Fibroblast of pulmonary artery (primary cell): Measurements from ENCODE around the gene EEA1.
A peak's percentile ranks its signal among the peaks of the same experiment; 100 is the strongest.
"Not testable (repeated sequence)": the region's sequence is repeated elsewhere in the genome, so short reads cannot be mapped to it uniquely, and the experiment has no call there.

Experiments
- DNase-seq: peaks from one replicate; pipeline ENCODE4 v3.0.0-alpha.2; 2010; ENCODE audit warnings: low read depth
- H3K4me3 ChIP-seq: replicated peaks from 2 replicates; pipeline ENCODE4 v1.5.1; 2011; ENCODE audit warnings: low read depth, mild to moderate bottlenecking, control low read depth, low read length, moderate library complexity
- TF ChIP-seq, protein P1 (sequence below): IDR thresholded peaks from 2 replicates; pipeline ENCODE4 v1.5.1; 2011; ENCODE audit warnings: mild to moderate bottlenecking, control low read depth, low read length, inconsistent platforms; ENCODE audit errors: missing control alignments

The EEA1 gene

DNA sequence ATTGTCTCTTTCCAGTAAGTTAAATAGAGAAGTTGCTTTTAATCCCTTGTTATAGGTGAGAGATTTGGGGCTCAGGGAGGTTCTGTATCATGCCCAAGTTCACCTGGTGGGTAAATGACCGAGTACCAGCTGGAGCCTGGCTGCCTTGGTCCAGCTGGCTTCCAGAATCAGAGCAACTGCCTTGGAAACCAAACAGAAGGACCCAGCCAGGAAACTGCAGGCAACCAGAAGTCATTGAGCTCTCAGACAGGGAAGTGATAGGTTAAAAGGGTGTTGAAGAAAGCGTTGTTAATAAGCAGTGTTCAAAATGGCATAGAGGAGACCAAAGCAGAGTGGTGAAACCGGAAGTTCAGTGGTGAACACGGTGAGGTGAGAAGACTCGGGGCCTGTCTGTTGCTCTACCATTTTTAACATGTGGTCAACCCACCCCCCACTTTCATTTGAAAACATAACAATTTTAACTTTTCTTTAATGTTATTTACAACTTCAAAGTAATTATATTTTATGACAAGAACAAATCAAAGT lies 171.4 kb downstream of the EEA1 start:
- H3K4me3 ChIP-seq = no peak overlapping the region
- TF ChIP-seq, protein P1, sequence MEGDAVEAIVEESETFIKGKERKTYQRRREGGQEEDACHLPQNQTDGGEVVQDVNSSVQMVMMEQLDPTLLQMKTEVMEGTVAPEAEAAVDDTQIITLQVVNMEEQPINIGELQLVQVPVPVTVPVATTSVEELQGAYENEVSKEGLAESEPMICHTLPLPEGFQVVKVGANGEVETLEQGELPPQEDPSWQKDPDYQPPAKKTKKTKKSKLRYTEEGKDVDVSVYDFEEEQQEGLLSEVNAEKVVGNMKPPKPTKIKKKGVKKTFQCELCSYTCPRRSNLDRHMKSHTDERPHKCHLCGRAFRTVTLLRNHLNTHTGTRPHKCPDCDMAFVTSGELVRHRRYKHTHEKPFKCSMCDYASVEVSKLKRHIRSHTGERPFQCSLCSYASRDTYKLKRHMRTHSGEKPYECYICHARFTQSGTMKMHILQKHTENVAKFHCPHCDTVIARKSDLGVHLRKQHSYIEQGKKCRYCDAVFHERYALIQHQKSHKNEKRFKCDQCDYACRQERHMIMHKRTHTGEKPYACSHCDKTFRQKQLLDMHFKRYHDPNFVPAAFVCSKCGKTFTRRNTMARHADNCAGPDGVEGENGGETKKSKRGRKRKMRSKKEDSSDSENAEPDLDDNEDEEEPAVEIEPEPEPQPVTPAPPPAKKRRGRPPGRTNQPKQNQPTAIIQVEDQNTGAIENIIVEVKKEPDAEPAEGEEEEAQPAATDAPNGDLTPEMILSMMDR = no peak
- DNase-seq = no peak

DNA sequence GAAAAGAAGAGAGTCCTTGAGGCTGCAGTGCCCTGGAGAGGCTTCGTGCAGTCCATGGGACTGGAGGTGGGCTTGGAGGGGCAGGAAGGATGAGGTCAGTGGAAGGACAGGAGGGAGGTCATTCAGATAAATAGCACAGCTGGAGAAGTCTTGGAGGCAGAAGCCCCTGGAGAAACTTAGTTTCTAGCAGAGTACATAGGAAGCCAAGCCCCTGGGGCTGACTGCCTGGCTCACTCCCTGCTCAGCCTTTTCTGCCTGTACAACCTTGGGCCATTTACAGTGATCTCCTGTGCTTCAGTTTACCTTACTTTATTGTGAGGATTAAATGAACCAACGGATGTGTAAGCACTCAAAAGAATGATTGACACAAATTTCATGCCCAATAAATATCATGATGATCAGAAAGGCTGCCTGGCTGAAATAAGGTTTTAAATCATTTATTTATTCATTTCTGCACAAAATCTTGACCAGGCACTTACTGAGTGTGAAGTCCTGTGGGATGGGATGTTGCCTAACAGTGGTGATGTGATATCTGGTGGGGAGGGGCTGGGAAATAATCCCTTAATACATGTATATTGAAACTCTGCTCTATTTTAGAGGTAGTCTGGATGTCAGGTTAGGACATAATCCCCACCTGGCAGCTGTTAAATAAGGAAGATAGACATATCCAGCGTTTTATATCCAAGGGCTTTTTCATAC lies 172.0 kb downstream of the EEA1 start:
- TF ChIP-seq, protein P1 = no peak
- DNase-seq = no peak
- no peak overlapping the region for H3K4me3 ChIP-seq

DNA sequence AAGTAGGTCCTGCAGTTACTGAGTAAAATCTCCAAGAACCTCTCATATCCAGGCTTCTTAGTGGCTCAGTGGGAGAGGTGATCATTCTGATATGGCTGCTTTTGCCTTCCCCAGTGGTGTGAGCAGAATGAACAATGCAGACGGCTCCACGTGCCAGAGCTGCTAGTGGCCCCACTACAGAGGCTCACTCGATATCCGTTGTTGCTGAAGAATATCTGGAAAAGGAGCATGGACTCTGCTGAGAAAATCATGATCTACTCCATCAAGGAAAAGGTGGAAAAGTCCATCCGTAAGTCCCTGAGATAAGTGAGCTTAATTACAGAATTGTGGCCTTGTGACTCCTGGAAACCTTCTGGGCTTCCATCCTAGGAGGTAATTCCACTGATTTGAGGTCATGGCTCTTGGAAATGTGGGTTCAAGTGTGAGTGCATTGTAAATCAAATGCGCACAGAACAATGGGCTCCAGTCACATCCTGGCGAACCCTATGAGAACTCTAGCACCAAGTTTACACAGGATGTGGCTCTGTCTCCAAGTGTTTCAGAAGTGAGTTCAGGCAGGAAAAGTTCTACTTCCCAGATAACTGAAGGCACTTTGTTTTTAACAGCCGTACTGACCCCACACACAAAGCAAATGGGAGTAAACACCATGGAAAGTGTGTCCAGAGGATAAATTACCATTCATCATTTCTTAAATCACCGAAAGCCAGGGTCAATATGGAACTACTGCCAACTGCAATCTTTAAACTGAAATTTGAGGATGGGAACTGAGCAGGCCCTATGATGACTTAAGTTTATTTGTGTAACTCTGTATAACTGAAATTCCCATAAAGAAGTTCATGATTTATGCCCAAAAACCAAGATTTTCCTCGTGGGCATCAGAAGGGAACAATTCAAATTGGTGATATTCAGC lies 174.9 kb downstream of the EEA1 start:
- no peak overlapping the region for H3K4me3 ChIP-seq
- TF ChIP-seq, protein P1 = no peak
- peak; percentile 55 for DNase-seq

DNA sequence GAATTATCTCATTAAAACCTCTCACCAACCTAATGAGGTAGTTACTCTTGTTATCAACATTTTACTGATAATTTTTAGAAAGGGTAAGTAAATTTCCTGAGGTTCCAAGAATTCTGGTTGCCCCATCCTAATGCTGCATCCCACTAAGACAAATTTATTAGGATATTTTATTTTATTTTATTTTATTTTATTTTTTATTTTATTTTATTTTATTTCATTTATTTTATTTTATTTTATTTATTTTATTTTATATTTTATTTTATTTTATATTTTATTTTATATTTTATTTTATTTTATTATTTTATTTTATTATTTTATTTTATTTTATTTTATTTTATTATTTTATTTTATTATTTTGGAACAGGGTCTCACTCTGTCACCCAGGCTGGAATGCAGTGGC lies 179.4 kb downstream of the EEA1 start:
- not testable (repeated sequence) for DNase-seq, H3K4me3 ChIP-seq

DNA sequence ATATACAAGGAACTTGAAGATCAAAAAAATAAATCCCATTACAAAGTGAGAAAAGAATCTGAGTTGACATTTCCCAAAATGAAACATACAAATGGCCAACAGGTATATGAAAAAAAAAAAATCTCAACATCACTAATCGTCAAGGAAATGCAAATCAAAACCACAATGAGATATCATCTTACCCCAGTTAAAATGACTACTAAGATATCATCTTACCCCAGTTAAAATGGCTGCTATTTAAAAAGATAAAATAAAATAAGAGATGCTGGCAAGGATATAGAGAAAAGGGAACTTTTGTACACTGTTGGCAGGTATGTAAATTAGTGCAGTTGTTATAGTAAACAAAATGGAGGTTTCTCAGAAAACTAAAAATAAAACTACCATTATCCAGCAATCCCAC lies 181.9 kb downstream of the EEA1 start:
- TF ChIP-seq, protein P1 = no peak
- DNase-seq = no peak
- H3K4me3 ChIP-seq = no peak overlapping the region

DNA sequence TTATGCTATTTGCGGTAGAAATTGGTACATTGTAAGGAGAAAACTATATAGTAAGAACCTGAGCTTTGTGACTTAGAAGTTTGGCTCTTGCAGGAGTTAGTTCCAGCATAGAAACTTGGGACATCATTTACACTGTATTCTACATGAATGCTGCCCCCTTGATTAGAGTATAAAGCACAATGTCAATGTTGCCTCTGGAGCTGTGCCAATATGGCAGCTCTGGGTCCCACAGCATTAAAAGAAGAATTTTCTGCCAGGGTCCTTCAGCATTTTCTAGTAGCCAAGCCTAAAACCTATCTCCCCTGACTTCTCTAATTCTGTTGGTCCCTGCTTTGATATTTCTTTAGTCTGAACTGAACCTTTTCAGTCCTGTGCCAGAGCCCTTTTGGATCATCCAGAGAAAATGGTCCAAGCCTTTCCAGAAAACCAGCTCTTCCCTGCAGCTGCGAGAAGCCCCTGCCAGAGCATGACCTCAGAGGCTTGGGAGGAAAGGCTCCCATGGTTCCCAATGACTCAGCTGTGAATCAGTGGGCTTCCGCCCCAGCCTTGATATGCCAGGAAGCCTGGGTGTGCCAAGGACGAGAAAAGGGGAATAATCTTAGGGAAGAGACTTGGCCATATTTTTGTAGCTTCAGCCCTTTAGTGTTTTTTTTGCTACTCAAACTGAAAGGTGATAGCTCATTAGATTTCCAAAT lies 183.1 kb downstream of the EEA1 start:
- DNase-seq = peak; percentile 96
- TF ChIP-seq, protein P1 = no peak

DNA sequence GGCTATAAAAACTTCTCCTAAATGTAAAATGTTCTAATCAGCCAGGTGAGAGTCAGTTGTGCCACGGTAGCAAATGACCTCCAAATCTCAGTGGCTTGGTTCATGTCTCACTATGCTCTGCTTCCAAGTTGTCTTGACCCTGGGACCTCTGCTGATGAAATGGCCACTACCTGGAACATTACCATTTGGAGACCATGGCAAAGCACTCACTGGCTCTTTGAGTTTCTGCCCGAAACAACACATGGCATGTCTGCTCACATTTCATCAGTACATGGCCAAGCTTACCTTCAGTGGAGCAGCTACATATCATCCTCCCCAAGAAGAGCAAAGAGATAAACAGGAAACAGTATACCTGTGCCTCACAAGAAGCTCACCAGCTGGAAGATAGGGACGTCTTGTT lies 186.1 kb downstream of the EEA1 start:
- no peak overlapping the region for H3K4me3 ChIP-seq
- no peak for DNase-seq
- TF ChIP-seq, protein P1 = no peak

More for the DNA sequence above, 183.1 kb downstream of the EEA1 start:
- H3K4me3 ChIP-seq = no peak overlapping the region
